HG03039 (cell line): ENCODE results near the gene ADIPOR1.
"Not testable (repeated sequence)": the region's sequence is repeated elsewhere in the genome, so short reads cannot be mapped to it uniquely, and the experiment has no call there.

Source experiments
- ATAC-seq: cut with Tn5 transposase; IDR thresholded peaks from one replicate; pipeline ENCODE4 v1.9.1; 2021; ENCODE audit warnings: mild to moderate bottlenecking, moderate library complexity; ENCODE audit not compliant: unreplicated experiment

Gene ADIPOR1, protein sequence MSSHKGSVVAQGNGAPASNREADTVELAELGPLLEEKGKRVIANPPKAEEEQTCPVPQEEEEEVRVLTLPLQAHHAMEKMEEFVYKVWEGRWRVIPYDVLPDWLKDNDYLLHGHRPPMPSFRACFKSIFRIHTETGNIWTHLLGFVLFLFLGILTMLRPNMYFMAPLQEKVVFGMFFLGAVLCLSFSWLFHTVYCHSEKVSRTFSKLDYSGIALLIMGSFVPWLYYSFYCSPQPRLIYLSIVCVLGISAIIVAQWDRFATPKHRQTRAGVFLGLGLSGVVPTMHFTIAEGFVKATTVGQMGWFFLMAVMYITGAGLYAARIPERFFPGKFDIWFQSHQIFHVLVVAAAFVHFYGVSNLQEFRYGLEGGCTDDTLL

DNA sequence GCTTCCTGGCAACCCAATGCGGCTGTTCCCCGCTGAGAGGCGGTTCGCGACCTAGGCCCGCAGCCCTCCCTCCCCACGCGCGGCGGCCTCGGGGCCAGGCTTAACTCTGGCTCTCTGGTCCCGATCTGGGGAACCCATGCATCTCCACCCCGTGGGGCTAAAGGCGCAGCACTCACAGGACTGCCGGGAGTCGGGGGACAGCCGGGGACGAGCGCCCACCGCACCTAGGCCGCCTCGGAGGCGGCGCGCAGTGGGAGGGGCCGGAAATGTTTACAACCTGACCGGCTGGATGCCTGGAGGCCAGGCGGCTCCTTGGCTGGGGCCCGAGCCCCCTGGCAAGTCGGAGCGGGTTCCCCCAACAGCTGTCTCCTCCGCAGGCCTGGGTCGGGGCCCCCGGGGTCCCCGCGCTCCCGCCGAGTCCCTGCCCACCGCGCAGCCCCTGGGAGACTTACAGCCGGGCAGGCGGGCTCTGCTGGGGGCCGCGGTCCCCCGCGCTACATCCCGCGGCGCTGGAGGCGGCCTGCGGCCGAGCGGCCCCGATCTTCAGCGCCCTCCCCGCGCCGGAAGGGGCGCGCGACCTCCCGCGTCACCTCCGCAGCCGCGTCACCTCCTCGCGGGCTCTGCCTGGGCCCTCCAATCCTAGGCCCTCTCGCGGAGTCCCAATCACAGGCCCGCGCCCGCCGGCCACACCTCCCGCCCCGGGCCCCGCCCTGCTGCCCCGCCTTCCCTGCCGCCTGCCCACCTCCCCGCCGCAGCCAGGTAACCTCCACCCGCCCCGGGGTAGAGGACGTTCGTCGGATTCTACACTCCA, at the start of gene ADIPOR1:
Gene ADIPOR1 (minus strand): TSS at position 580 of the 811 bp plus-strand sequence. CDS start 7,242 bp downstream, outside the sequence.
- peak; percentile 98 for ATAC-seq

DNA sequence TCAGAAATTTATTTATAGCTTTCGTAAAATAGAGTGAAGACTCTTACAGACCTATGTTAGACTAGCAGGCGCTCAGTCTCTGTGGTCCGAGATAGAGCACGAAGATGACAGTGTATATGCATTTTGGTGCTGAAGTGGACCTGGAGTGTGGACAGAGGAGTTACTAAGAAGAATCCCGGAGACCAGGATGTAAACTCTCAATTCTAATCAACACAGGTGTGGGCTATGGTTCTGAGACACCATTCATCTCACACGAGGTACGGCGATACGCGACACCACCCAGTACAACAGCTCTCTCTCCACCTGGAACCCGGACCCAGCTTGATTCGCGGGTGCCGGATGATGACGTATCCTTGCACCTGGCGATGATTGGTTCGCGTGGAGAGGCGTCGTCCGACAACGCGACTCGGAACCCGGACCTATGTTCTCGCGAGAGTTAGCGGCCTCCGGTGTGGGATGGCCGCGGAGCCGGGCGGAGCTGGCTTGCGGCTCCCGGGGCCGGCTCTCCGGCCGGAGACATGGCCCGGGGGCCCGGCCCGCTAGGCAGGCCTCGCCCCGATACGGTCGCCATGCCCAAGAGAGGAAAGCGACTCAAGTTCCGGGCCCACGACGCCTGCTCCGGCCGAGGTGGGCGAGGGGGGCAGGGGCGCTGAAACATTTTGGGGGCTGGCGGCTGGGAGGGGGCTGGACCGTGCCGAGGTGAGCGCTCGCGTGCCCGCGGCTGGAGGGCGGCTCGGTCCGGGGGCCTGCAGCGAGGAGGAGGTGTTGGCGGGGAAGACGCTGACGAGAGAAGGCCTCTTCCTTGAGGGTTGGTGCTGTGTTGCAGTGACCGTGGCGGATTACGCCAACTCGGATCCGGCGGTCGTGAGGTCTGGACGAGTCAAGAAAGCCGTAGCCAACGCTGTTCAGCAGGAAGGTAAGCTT, 49.1 kb upstream of the ADIPOR1 start, which contains the start of gene TMEM183A:
Gene TMEM183A (plus strand): TSS at position 427 of the 924 bp plus-strand sequence. CDS start 92 bp downstream, at position 519.
- peak; percentile 92 for ATAC-seq

DNA sequence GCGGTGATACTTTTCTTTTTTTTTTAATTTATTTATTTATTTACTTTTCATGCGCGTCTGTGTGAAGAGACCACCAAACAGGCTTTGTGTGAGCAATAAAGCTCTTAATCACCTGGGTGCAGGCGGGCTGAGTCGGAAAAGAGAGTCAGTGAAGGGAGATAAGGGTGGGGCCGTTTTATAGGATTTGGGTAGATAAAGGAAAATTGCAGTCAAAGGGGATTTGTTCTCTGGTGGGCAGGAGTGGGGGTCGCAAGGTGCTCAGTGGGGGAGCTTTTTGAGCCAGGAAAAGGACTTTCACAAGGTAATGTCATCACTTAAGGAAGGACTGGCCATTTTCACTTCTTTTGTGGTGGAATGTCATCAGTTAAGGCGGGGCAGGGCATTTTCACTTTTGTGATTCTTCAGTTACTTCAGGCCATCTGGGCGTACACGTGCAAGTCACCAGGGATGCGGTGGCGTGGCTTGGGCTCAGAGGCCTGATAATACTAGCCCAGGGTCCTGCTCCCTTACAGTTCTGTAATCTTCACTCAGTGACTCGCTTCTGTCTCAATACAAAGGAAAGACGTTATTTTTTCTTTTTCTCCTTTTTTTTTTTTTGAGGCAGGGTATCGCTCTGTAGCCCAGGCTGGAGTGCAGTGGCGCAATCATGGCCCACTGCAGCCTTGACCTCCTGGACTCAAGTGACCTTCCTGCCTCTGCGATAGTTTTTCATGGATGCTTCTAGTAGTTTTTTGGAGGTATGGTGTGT, 47.5 kb upstream of the ADIPOR1 start:
- not testable (repeated sequence) for ATAC-seq

DNA sequence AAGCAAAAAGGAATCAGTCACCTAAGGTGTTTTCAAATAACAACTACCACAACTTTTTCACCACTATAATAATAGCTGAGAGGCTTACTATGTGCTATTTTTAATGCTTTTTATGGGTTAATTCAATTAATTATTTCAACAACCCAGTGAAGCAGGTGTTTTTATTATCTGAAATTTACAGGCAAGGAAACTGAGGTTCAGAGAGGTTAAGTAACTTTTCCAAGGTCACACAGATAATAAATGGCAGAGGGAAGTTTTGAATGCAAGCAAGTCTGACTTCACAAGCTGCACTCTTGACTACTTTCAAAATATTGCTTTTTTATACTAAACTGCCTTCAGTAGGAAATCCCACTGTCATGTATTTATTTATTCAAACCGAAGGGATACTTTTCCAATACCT, 44.8 kb upstream of the ADIPOR1 start:
- ATAC-seq = no peak

DNA sequence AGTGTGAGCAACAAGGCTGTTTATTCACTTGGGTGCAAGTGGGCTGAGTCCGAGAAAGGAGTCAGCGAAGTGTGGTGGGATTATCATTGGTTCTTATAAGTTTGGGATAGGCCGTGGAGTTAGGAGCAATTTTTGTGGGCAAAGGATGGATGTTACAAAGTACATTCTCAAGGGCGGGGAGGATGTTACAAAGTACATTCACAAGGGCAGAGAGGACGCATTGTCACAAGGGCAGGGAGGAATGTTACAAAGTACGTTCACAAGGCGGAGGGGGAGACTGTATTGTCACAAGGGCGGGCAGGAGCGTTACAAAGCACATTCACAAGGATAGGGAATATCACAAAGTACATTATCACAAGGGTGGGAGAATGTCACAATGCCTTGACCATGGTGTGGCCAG, 43.9 kb upstream of the ADIPOR1 start:
- no peak for ATAC-seq

DNA sequence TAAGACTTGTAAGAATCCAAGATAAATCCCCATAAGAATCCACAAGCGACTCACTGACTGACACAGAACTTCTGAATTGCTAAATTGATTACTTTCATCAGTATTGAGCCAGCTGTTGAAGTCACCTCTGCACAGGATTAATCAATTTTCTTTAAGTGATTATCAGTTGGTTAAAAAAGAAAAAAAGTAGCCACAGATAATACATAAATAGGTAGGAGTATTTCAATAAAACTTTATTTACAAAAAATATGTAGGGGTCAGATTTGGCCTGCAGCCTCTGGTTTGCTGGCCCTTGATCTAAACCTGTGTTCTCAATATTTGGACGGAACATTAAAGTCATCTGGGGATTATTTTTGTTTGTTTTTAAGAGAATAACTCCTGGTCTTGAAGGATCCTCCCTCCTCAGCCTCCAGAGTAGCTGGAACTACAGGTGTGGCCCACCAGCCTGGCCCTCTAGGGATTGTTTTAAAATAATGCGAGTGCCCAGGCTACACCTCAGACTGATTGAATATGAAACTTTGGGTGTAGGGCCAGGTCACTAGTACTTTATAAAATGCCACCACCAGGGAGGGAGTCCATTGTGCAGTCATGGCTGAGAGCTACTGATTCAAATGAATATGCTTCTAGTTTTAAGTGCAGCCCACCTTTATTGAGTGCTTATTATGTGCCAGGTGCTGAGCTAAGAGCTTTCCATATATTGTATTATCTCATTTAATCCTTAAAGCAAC, 42.3 kb upstream of the ADIPOR1 start:
- ATAC-seq = no peak

DNA sequence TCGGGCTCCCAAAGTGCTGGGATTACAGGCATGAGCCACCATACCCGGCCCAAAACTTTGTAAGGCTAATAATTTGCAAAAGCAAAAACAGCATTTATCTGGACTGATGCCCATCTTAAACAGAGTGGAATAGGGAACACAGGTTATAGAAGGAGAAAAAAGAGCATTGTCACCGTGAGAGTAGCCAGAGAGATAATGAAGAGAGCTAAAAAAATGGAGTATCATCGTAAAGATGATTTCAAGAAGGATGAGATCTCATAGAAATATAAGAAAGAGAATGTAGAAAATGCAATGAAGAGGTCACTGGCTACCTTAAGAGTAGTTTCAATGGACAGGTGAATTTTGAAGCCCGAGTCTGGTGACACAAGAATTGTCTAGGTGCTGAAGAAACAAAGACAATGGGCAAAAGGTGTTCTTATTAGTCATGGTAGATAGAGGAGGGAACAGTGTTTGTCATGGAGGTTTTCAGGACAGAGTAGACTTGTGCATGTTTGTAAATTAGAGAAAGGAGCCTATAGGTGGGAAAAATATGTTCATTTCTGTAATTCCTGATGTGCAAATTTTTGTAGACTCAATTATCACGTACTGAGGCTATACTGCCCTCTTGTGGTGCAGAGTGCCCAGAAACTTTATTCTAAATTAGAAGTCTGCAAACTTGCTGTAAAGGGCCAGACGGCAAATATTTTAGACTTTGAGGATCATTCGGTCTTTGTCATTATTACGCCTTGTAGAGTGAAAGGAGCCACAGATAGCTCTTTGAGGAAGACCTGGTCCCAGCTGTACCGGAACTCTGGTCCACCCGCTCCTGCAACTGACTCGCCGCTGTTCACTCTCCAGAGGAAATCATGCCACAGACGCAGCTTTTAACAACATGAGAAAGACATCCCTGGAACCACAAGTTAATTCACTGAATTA, 41.0 kb upstream of the ADIPOR1 start:
- ATAC-seq = no peak

DNA sequence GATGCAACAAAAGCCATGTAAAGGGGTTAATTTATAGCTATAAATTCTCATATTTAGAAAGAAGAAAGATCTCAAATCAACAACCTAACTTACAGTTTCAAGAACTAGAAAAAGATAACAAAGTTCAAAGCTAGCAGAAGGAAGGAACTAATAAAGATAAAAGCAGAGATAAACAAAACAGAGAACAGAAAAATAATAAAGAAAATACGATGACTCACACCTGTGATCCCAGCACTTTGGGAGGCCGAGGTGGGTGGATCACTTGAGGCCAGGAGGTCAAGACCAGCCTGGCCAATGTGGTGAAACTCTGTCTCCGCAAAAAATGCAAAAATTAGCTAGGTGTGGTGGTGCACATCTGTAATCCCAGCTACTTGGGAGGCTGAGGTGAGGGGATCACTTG, 36.6 kb upstream of the ADIPOR1 start:
- ATAC-seq = no peak

DNA sequence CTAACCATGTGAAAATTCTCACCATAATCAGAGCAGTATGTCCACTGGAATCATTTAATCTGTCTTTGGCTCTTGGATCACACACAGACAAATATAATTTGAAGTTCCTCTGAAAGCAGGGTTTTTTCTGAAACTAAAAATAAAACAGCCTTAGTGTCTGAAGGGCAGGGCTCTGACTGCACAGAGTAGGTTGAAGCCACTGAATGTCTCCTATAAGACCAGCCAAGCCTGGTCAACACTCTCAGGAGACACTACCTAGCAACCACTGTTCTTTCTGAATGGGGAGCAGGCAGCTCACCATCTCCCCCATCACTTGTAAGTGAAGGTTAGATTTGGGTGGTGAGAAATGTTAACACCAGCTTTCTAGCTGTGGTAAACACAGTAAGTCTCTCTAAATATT, 33.0 kb upstream of the ADIPOR1 start:
- ATAC-seq = no peak

DNA sequence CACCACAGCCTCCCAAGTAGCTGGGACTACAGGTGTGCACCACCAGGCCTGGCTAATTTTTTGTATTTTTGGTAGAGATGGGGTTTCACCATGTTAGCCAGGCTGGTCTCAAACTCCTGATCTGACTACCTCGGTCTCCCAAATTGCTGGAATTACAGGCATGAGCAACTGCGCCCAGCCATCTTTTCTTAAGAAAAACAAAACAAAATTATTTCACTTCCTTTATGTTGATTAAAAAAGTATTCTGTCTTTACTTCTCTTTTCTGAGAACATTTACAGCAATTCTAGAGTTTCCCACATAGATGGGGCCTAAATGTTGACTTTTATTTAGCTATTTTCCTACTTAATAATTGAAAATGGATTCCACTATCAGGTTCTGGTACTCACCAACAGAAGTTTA, 31.8 kb upstream of the ADIPOR1 start:
- no peak for ATAC-seq

DNA sequence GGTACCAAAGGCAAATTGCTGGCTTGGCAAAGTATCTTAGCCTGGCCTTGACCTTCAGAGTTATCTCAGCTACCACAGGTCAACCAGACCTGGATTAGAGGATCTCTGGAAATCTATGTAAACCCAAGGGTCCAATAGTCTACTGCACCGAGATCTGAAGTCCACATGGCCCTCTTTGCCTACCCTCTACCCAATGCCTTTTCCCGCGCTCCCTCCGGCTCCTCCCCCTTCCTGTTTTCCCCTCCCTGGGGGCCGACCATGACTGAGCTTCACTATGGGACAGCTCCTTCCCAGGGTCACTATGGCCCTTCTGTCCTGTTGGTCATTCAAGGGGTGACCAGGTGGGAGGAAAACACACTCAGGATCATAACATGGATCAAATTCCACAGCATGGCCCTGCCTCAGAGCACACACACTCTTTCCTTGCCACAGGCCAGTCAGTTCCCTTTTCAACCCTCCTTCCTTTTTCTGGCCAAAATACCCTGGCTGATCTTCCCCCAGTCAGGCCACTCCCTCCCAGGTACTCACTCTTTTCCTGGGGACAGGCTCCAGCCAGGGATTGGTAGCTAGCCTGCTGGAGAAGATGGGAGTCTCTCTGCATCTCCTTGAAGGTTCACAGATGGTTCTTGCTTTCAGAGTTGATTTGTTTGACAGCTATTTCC, 29.9 kb upstream of the ADIPOR1 start:
- ATAC-seq = no peak

DNA sequence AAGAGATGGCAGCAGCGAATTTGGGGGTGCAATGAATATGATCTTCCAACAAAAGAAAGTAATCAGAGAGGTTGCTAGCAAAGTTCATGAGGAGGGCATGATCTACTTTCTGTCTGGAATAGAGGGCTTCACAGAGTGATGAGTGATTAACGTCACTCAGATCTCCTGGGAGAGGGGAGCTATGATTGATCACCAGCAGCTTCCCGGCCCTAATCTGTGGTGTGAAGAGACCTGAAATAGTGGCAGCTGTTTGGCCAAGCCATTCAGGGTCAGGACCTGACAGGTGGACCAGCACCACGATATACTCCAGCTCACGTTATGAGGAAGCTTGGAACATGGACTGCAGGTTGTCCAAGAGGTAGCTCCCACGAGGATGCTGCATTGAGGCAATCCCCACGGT, 29.1 kb upstream of the ADIPOR1 start:
- no peak for ATAC-seq

DNA sequence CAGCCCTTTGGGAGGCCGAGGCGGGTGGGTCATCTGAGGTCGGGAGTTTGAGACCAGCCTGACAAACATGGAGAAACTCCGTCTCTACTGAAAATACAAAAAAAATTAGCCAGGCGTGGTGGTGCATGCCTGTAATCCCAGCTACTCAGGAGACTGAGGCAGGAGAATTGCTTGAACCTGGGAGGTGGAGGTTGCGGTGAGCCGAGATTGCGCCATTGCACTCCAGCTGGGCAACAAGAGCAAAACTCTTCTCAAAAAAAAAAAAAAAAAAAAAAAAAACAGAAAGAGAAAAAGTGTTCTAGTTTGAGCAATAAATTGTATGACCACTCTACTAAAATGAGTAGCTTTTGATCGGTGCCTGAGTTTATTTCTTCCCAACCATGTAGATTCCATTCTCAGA, 28.0 kb upstream of the ADIPOR1 start:
- not testable (repeated sequence) for ATAC-seq

DNA sequence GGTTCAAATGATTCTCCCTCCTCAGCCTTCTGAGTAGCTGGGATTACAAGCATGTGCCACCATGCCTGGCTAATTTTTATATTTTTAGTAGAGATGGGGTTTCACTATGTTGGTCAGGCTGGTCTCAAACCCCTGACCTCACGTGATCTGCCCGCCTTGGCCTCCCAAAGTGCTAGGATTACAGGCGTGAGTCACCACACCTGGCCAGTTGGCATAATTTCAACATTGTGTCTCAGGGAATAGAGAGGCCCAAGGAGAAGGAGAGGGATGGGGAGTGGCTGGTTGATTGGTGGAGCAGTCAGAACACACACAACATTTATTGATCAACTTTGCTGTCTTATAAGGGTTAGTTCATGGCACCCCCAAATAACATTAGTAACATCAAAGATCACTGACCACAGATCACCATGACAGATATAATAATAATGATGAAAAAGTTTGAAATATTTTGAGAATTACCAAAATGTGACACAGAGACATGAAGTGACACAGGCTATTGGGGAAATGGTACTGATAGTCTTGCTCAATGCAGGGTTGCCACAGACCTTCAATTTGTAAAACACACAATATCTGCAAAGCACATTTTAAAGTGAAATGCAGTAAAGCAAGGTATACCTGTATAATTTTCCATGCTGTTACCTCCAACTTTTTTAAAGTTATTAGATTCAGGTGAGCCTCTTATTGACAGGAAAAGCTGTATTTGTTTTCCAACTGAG, 24.8 kb upstream of the ADIPOR1 start:
- ATAC-seq = no peak

DNA sequence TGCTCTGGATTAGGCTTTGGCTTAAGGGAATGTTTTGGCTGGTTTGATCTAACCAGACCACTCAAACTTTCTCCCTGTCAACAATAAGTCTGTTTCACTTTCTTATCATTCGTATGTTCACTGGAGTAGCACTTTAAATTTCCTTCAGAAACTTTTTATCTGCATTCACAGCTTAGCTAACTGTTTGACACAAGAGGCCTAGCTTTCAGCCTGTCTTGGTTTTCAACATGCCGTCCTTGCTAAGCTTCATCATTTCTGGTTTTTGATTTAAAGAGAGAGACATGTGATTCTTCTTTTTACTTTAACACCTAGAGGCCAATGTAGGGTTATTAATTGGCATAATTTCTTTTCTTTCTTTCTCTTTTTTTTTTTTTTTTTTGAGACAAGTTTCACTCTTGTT, 23.8 kb upstream of the ADIPOR1 start:
- no peak for ATAC-seq

DNA sequence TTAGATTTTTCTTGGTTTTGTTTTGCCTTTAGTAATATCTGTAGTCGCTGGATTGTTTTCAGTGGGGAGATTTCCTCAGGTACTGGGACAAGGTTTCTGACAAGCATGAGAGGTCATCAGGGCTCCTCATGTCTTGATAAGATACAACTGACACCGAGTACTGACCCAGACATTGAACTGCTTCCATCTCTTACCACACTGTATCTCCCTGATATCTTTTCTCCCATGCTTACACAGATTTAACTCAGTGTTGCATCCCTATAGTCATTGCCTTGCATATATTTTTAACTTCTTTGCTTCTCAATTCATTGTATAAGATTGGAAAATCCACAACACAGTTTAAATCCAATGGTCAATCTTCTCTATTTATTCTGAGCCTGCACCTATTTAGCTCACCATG, 21.3 kb upstream of the ADIPOR1 start:
- no peak for ATAC-seq

DNA sequence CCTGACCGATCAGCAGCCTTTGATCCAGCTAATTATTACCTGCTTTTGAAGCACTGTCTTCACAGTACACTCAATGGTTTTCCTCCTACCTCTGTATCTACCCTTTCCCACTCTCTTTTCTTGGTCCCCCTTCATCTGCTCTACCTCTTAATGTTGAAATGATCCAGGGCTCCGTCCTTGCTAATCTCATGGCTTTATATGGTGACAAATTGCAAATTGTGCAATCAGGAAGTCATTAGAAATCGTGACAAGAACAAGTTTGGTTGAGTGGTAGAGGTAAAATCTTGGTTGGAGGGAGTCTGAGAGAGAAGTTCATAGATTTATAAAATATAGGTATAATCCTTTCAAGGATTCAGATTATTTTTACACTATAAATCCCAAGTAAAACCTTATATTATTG, 18.5 kb upstream of the ADIPOR1 start:
- ATAC-seq = no peak
